SK-N-MC (cell line): ENCODE measurements around the gene CPLX1.

Source experiments
- FOXP2 ChIP-seq: optimal IDR thresholded peaks from 2 replicates; pipeline ENCODE3; 2011; ENCODE audit warnings: mild to moderate bottlenecking, moderate library complexity; ENCODE audit not compliant: insufficient read depth; ENCODE audit errors: extremely low read length, control extremely low read depth
- POLR2AphosphoS5 ChIP-seq: IDR thresholded peaks from 2 replicates; pipeline ENCODE4 v1.6.1; 2012; ENCODE audit warnings: mild to moderate bottlenecking, low read depth, low read length, borderline replicate concordance

DNA sequence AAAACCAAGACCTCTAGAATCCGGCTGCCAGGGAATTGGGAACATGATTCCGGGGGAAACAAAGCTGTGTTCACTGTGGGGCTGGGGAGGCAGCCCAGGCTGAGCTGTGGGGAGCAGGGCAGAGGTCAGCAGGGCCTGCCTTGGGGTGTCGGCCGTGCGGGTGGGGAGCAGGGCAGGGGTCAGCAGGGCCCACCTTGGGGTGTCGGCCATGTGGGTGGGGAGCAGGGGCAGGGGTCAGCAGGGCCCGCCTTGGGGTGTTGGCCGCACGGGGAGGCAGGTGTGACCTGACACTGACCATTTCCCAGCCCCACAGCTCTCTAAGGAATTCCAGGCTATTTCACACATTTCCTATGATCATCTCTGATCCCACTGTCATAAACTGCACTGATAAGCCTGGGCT, 45.6 kb upstream of the CPLX1 start:
- TF ChIP-seq FOXP2 = no peak
- no peak for TF ChIP-seq POLR2AphosphoS5
